ENCODE measurements around the gene PRPS2.

The PRPS2 gene

DNA sequence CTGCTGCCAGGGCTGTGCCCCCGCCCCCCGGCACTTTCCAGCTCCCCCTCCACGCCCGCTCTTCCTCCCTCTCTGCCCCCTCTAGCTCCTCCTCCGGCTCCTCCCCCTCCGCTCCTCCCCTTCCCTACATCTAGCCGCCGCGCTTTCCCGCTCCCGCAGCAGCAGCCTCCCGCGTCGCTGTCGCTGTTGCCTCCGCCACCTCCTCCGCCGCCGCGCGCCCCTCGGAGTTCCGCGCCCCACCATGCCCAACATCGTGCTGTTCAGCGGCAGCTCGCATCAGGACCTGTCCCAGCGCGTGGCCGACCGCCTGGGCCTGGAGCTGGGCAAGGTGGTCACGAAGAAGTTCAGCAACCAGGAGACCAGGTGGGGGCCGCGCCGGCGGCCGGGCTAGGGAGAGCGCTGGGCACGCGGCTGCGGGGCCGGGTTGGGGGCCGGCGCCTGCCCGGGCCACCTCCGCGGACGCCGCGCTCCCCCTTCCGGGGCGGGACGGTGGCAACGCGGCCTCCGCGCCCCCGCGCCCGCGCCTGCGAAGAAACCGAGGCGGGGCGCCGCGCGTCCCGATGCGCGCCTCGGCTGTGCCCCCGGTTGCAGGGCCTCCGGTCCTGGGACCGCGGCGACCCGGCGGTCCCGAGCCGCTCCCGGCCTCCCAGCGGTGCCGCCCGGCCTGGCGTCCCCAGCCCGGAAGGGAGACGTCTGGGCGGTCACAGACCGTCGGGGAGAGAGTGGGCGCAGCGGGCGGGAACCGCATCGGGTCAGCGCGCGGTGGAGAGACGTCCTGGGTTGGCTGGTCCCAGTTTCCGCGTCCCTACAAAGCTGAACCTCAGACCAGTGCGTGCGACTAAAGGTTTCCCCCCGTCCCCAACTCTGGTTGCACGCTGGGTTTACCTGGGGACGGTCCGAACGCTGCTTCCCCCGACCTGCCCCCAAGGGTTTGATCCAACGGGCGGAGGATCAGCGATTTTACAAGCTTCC lies at the start of gene PRPS2:
Gene PRPS2, plus strand, starts transcription at position 156 of the 972 bp plus-strand sequence. Its CDS starts 86 bp downstream, at position 242.
- DNase-seq = peak; percentile 64

- DNase-seq = no peak
Measured at GRCh38 chrX:12741416-12741815, 49.8 kb upstream of the PRPS2 start.

DNA sequence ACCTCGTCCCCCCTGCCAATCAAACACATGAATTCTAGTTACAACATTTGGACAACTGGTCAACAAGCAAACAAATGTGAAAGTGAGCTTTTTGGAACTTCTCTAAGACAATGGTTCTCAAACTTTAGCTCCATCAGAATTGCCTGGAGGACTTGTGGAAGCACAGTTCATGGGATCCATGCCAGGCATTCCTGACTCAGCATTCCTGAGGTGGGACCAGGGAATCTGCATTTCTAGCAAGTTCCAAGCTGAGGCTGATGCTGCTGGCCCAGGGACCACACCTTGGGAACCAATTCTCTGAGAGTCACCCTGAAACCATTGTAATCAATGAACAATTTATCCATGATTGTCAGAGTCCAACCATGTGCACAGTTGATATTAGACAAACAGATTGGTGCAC lies 43.8 kb upstream of the PRPS2 start:
- DNase-seq = no peak

GRCh38 chrX:12751887-12752286 lies 39.3 kb upstream of the PRPS2 start:
- no peak for DNase-seq

DNA sequence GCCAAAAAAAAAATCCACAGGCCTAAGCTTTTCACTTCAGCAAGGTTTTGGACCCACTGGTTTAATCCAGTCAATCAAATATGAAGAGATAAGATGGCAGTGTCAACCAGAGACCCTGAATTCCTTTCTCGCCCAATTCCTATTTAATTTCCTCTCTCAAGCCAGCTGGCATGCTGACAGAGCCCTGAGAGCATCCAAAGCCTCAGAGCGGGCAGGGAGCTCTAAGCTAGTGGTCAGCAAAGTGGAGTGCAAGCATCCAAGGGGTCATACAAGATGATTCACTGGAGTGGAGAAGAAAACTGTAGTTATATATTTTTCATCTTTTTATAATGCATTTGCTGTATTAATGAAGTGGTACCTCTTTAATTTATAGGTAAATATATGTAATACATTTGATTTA lies 37.8 kb upstream of the PRPS2 start:
- no peak for DNase-seq

DNA sequence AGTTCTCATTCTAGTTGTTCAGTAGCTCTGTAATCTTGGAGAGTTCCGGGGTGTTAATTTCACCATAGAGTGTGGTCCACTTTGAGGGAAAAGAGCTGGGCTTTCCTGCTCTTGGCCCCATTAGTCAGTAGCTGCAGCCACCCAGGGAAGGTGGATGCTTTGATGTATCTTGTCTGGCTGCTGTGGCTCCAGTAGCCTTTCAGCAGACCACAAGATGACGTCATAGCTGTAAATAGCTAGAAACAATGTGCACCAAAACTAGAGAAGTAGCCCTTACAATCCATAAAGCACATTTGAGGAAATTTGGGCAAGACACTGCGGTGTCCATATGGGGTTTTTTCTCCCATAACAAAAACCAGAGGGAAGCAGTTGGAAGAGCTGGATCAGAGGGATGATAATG lies 32.9 kb upstream of the PRPS2 start:
- DNase-seq = no peak

DNA sequence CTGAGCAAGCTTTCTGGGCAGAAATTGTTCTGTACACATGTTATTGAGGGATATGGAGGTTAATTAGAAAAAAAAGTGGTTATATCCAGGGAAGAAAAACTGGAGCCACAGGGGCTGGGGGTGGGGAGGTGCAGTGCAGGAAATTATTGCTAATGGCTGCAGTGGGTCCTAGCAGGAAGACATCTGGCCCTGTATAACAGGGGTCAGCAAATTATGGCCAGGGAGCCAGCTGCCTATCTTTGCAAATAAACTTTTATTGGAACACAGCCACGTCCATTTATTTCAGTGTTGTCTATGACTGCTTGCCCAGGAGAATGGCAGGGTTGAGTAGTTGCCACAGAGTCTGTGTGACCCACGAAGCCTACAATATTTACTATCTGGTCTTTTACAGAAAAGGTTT lies 23.4 kb upstream of the PRPS2 start:
- DNase-seq = no peak

- DNase-seq = no peak
Measured at GRCh38 chrX:12768491-12768890, 22.7 kb upstream of the PRPS2 start.

- no peak for DNase-seq
Measured at GRCh38 chrX:12770440-12770839, 20.8 kb upstream of the PRPS2 start.

- peak; percentile 44 for DNase-seq
Measured at GRCh38 chrX:12771445-12772069, 19.7 kb upstream of the PRPS2 start.

- DNase-seq = no peak
Measured at GRCh38 chrX:12777670-12778069, 13.5 kb upstream of the PRPS2 start.

GRCh38 chrX:12779534-12779933 lies 11.7 kb upstream of the PRPS2 start:
- DNase-seq = no peak

DNA sequence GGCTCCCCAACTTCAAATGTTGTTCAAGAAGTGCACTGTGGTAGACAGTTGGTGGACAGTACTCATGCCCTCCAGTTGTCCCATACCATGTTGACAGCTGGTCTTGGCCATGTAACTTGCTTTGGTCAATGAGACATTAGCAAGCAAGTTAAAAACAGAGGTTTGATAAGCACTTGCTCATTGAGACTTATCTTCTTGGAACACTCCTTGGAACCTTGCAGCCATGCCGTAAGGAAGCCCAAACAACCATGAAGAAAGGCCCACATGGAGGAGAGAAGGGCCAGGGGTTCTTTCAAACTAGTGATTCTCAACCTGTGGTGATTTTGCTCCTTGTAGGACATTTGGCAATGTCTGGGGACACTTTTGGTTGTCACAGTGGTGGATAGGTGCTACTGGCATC lies 2.6 kb upstream of the PRPS2 start:
- no peak for DNase-seq

- no peak for DNase-seq
Measured at GRCh38 chrX:12789976-12790375, 1.2 kb upstream of the PRPS2 start.

DNA sequence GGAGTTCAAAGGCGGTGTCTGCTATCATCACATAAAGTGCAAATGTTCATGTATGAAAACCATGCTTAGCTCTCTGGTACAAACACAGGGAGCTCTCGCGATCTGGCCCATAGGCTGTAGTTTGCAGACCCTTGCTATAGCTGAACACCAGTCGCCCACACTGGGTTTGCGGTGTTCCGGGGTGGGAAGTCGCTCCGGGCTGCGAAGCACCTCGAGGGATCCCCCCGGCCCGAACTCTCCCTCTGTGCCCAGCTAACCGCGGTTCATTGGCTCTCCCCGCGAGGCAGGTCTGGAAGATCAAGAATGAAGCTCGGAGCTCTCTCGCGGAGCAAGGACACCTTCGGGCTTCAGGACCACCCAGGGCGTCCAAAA lies 341 bp upstream of the PRPS2 start:
- DNase-seq = no peak

DNA sequence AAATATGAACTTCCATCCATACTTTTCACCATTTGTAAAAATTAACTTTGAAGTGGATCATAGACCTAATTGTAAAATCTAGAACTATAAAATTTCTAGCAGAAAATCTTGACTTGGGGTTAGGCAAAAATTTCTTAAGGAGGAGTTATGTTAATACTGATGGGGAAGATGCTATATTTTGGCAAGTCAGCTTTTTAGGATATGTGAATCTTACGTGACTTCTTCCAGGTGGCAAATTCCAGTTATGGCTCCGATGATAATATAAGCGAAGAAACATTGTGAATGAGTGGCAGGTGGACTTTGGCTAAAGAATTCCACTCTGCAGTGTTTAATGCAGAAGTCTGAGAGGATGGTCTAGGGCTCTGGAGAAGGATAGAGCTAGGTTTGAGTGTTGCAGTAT lies 1.5 kb downstream of the PRPS2 start:
- DNase-seq = no peak

DNA sequence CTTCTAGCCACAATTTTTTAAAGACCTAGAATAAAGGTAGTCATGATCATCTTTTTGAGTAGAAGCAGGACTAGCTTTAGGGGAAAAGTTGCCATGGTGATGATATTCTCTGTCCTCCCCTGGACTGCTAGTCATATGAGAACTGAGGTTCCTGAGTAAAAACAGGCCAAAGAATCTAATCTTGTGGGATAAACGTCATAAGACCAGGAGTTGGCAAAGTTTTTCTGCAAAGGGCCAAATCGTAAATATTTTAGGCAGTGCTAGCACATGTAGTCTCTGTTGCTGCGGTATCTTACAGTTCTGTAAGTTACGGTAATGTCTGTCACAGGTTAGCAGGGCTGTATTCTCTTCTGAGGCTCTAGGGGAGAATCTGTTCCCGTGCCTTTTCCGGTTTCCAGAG lies 3.4 kb downstream of the PRPS2 start:
- no peak for DNase-seq

DNA sequence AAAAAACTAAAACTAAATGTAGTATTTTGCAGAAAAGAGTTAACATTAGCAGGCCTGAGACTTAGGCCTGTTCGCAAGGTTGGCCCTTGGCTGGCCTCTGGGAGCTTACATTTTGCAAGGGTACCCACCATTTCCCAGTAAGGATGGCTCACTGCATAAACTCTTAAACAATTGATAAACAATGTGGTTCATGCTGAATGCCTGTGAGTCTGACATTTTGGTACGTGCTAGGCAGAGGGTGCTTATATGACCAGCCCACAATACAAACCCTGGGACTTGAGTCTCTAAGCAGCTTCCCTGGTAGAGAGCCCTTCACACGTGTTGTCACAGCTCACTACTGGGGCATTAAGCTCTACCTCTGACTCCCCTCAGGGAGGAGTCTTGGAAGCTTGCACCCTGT lies 7.4 kb downstream of the PRPS2 start:
- DNase-seq = no peak

- no peak for DNase-seq
Measured at GRCh38 chrX:12799118-12799517, 7.9 kb downstream of the PRPS2 start.

DNA sequence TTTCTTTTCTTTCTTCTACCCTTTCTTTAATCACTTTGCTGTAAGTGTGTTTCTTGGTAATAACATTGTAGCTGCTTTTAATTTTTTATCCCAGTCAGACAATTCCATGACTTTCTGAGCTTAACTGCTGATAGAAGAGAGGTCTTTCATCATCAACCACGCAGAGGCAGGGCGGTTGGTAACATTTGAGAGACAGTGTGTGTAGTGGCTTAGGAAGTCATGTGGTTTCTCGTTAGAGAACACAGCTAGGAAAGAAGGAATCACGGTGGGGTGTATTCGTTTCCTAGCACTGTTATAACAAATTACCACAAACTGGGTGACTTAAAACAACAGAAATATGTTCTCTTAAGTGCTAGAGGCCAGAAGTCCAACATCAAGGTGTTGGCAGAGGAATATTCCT lies 11.5 kb downstream of the PRPS2 start:
- DNase-seq = no peak

DNA sequence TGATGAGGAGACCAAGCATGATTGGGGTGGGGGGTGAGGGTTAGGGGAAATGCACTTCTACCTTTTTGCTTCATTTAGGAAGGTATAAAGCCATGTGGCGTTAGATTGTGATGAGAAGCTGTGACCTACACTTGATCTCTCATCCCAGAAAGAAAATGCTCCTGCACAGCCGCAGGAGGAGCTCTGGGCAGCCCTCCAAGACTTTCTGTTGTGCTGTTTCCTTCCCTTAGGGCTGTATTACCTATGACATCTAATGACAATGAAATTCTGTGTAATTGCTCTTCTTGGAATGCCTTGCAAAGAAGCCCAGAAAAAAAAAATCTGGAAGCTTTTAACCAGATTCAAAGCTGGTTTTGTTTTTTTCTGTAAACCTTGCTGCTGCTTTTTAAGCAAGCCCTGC lies 13.4 kb downstream of the PRPS2 start:
- DNase-seq = no peak

GRCh38 chrX:12805333-12805732 lies 14.1 kb downstream of the PRPS2 start:
- DNase-seq = no peak

DNA sequence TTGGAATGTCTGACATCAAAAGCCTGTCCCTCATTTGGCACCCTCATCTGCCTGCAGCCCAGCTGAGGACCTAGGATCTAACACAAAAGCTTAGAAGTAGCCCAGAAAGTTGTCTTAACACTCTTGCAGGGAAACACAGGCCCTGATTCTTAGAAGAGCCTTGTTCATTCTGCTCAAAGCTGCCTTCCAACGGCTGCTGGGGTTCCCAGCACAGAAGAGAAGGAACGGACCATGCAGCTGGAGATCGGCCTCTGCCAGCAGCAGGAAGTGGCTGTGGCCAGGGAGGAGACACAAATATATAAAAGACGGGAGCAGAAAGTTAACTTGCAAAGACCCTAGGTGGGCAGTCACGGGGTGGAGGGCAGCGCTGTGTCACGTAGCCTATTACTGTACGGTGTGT lies 20.4 kb downstream of the PRPS2 start:
- no peak for DNase-seq

GRCh38 chrX:12814420-12814819 lies 23.2 kb downstream of the PRPS2 start:
- DNase-seq = peak; percentile 13

DNA sequence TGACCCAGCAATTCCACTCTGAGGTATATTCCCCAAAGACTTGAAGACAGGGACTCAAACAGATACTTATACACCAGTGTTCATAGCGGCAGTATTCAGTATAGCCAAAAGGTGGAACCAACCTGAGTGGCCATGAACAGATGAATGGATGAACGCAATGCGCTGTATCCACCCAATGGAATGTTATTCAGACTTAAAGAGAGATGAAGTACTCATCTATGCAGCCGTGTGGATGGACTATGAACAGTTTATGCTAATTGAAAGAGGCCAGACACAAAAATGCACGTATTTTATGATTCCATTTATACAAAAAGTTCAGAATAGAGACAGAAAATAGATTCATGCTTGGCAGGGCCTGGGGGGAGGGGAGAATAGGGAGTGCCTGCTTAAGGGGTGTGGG lies 26.3 kb downstream of the PRPS2 start:
- no peak for DNase-seq
